Measurements from ENCODE around the gene LSM5.

Gene LSM5

GRCh38 chr7:32470871-32471270 lies 19.3 kb downstream of the LSM5 start:
- no peak for TF ChIP-seq CTCF (IDR thresholded peaks at IDR 0.05)

GRCh38 chr7:32462977-32463376 lies 27.2 kb downstream of the LSM5 start:
- TF ChIP-seq CTCF (IDR thresholded peaks at IDR 0.05): no peak

GRCh38 chr7:32462451-32462850 lies 27.7 kb downstream of the LSM5 start:
- no peak for TF ChIP-seq CTCF (IDR thresholded peaks at IDR 0.05)

- no peak for TF ChIP-seq CTCF (IDR thresholded peaks at IDR 0.05)
Measured at GRCh38 chr7:32461484-32461883, 28.7 kb downstream of the LSM5 start.

GRCh38 chr7:32459788-32460187 lies 30.4 kb downstream of the LSM5 start:
- TF ChIP-seq CTCF (IDR thresholded peaks at IDR 0.05): no peak

- TF ChIP-seq CTCF (IDR thresholded peaks at IDR 0.05): no peak
Measured at GRCh38 chr7:32458025-32458424, 32.2 kb downstream of the LSM5 start.

- no peak for TF ChIP-seq CTCF (IDR thresholded peaks at IDR 0.05)
Measured at GRCh38 chr7:32453341-32454011, 36.7 kb downstream of the LSM5 start.

GRCh38 chr7:32447218-32447617 lies 43.0 kb downstream of the LSM5 start:
- no peak for TF ChIP-seq CTCF (IDR thresholded peaks at IDR 0.05)

Measured in LNCAP (cell line).